ENCODE measurements around the gene ACSBG1. TPM values are rescaled to one million over a fixed set of nuclear protein-coding genes. Genes with fewer than 3 reads are reported as not detected.
"Not testable (repeated sequence)": the region's sequence is repeated elsewhere in the genome, so short reads cannot be mapped to it uniquely, and the experiment has no call there.

Gene ACSBG1
- total and polyA plus RNA-seq, 12 donors, result 1.9 to 42.3 (median 5.6) TPM

DNA sequence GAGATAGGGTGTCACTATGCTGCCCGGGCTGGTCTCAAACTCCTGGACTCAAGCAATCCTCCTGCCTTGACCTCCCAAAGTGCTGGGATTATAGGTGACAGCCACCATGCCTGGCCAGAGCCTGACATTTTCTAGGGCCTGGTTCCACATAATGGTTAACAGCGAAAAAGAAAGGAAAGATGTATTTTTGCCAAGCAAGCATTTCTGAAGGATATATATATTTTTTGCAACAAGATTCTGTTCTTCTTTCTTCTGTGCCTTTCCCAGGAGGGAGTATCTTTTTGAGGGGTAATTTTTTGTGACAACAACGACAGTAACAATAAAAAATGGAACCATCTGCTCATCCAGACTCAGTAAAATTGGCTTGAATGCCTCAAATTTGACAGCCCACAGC is 21.7 kb upstream of the ACSBG1 start:
- 82 to 89% (median 87%) methylated on average over 3 of the region's 3 CpGs for WGBS, 4 donors
- TF ChIP-seq POLR2A (IDR thresholded peaks at IDR 0.05), result no peak
- TF ChIP-seq, protein P1, sequence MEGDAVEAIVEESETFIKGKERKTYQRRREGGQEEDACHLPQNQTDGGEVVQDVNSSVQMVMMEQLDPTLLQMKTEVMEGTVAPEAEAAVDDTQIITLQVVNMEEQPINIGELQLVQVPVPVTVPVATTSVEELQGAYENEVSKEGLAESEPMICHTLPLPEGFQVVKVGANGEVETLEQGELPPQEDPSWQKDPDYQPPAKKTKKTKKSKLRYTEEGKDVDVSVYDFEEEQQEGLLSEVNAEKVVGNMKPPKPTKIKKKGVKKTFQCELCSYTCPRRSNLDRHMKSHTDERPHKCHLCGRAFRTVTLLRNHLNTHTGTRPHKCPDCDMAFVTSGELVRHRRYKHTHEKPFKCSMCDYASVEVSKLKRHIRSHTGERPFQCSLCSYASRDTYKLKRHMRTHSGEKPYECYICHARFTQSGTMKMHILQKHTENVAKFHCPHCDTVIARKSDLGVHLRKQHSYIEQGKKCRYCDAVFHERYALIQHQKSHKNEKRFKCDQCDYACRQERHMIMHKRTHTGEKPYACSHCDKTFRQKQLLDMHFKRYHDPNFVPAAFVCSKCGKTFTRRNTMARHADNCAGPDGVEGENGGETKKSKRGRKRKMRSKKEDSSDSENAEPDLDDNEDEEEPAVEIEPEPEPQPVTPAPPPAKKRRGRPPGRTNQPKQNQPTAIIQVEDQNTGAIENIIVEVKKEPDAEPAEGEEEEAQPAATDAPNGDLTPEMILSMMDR (IDR thresholded peaks at IDR 0.05), result no peak
- no peak overlapping the region for H3K4me3 ChIP-seq
- no peaks in the 10 kb centered on the region for H3K4me1 ChIP-seq (replicated peaks in 1 of 2)
- no peak overlapping the region for H3K27ac ChIP-seq
- no peaks in the 10 kb centered on the region for H3K36me3 ChIP-seq (replicated peaks in 1 of 2)
- no peaks in the 10 kb centered on the region for H3K9me3 ChIP-seq (replicated peaks in 1 of 3)
- intact Hi-C loops (cut with DNase I), result no loop called here
- H3K27me3 ChIP-seq, result no peaks in the 10 kb centered on the region
- no peak for DNase-seq

DNA sequence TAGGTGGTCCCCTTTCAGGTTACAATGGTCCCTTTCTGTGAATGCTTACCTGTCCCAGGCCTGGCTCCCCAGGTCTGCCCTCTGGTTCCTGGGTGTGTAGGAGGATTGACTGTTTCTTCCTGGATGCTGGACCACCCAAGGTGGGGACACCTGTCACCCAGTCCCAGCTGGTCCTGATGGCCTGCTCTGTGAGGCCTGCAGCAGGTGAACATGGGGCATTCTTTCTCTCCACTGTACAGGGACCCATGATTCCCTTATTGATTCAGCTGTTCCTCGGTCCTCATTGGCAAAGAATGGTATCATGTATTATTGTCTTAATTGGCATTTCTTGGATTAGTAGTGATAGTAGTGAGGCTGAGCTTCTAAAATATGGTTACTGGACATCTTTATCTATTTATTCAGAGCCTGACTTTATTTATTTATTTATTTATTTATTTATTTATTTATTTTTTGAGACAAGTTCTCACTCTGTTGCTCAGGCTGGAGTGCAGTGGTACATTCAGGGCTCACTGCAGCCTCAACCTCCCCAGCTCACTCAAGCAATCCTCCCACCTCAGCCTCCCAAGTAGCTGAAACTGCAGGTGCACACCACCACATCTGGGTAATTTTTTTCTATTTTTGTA is 21.2 kb upstream of the ACSBG1 start:
- Histone ChIP-seq H3K27me3 (no peaks in the 10 kb centered on the region), H3K4me1 (replicated peaks in 1 of 2) (no peaks in the 10 kb centered on the region), H3K4me3 (no peak overlapping the region), H3K27ac (no peak overlapping the region), H3K36me3 (replicated peaks in 1 of 2) (no peaks in the 10 kb centered on the region), H3K9me3 (replicated peaks in 1 of 3) (no peaks in the 10 kb centered on the region)
- TF ChIP-seq, protein P1 (IDR thresholded peaks at IDR 0.05), result no peak
- no peak for DNase-seq
- WGBS, 4 donors, result 82 to 100% (median 97%) methylated on average over 1 of the region's 1 CpG
- intact Hi-C loops (cut with DNase I), result no loop called here

DNA sequence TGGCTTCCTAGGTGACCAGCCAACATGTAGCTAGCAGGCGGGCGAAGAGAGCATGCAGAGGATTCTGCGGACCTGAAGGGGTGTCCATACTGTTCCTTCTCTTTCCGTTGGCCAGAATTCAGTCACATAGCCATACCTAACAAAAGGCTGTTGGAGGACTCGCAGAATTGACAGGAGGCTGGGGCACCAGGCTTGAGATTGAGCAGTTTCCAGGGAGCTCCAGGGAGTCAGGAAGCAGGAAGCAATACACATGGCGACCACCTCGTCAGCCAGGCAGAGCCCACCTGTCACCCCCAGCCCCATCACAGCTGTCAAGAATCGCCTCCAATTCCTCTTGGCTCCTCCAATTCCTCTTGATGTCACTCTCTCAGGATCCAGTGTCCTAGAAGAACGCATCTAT is 16.8 kb upstream of the ACSBG1 start:
- H3K36me3 ChIP-seq (replicated peaks in 1 of 2), result no peaks in the 10 kb centered on the region
- no peak overlapping the region for H3K4me3 ChIP-seq
- no peaks in the 10 kb centered on the region for H3K9me3 ChIP-seq (replicated peaks in 1 of 3)
- no peaks in the 10 kb centered on the region for H3K27me3 ChIP-seq
- 78 to 91% (median 86%) methylated on average over 6 to 9 of the region's 9 CpGs for WGBS, 4 donors
- no peak for DNase-seq
- H3K4me1 ChIP-seq (replicated peaks in 1 of 2), result no peaks in the 10 kb centered on the region
- intact Hi-C loops (cut with DNase I), result no loop called here
- H3K27ac ChIP-seq, result no peak overlapping the region
- no peak for TF ChIP-seq POLR2A (IDR thresholded peaks at IDR 0.05)
- TF ChIP-seq, protein P1 (IDR thresholded peaks at IDR 0.05), result no peak

DNA sequence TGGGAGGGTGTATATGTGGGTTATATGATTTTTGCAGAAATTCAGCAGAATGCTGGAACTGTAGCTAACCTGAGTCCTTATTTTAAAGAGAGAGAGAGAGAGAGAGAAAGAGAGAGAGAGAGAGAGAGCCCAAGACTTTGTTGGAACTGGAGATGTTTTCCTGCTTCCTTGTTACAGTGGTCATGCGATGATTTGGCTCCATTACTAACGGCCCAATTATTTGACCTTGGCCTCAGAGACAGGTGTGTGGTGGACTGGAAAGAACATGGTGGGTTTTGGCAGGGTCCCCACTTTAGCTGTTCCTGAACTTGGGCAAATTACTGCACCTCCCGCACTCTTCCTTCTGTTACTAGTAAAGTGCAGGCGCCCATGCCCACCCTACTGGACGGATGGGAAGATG is 14.8 kb upstream of the ACSBG1 start:
- WGBS, 4 donors, result 77 to 80% (median 80%) methylated on average over 5 of the region's 5 CpGs
- DNase-seq, result no peak
- no peak overlapping the region for H3K4me3 ChIP-seq
- H3K27me3 ChIP-seq, result no peaks in the 10 kb centered on the region
- intact Hi-C loops (cut with DNase I), result no loop called here
- H3K4me1 ChIP-seq (replicated peaks in 1 of 2), result no peaks in the 10 kb centered on the region
- no peaks in the 10 kb centered on the region for H3K36me3 ChIP-seq (replicated peaks in 1 of 2)
- no peak overlapping the region for H3K27ac ChIP-seq
- H3K9me3 ChIP-seq (replicated peaks in 1 of 3), result no peaks in the 10 kb centered on the region
- no peak for TF ChIP-seq POLR2A (IDR thresholded peaks at IDR 0.05)

DNA sequence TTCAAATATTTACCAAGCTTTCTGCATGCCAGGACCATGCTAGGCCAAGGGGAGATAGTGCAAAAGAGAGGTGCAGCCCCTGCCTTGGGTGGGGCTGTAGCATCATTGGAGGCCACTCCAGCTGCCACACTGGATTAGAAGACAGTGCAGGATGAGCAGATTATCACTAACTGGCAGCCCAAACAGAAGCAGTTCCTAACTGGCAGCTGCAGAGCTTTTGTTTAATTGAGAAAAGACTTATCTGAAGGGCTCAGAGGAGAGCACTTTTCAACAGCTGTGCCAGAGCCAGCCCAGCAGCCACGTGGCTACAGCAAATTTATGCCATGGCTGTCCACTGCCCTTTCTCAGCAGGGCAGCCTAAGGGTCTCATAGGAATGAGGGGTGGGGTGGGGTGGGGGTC is 13.5 kb upstream of the ACSBG1 start:
- 87 to 92% (median 88%) methylated on average over 1 of the region's 1 CpG; no CpG with 5 or more reads in 1 of the 4 donors for WGBS, 4 donors
- no peak for DNase-seq
- Histone ChIP-seq H3K36me3 (replicated peaks in 1 of 2) (no peaks in the 10 kb centered on the region), H3K4me1 (replicated peaks in 1 of 2) (no peaks in the 10 kb centered on the region), H3K4me3 (no peak overlapping the region), H3K27ac (no peak overlapping the region), H3K9me3 (replicated peaks in 1 of 3) (no peaks in the 10 kb centered on the region), H3K27me3 (no peaks in the 10 kb centered on the region)
- intact Hi-C loops (cut with DNase I), result no loop called here
- TF ChIP-seq, protein P1 (IDR thresholded peaks at IDR 0.05), result no peak
- no peak for TF ChIP-seq POLR2A (IDR thresholded peaks at IDR 0.05)

DNA sequence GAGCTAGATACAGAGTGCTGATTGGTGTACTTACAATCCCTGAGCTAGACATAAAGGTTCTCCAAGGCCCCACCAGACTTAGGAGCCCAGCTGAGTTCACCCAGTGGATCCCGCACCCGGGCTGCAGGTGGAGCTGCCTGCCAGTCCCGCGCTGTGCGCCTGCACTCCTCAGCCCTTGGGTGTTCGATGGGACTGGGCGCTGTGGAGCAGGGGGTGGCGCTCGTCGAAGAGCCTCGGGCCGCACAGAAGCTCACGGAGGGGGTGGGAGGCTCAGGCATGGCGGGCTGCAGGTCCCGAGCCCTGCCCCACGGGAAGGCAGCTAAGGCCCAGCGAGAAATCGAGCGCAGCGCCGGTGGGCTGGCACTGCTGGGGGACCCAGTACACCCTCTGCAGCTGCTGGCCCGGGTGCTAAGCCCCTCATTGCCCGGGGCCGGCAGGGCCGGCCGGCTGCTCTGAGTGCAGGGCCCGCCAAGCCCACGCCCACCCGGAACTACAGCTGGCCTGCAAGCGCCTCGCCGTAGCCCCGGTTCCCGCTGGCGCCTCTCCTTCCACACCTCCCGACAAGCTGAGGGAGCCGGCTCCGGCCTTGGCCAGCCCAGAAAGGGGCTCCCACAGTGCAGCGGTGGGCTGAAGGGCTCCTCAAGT is 11.7 kb upstream of the ACSBG1 start:
- DNase-seq; H3K27ac ChIP-seq; intact Hi-C loops (cut with DNase I); H3K27me3 ChIP-seq; H3K9me3 ChIP-seq (replicated peaks in 1 of 3); H3K4me3 ChIP-seq; H3K36me3 ChIP-seq (replicated peaks in 1 of 2); H3K4me1 ChIP-seq (replicated peaks in 1 of 2): not testable (repeated sequence)
- 93 to 99% (median 96%) methylated on average over 13 to 35 of the region's 39 CpGs for WGBS, 4 donors

DNA sequence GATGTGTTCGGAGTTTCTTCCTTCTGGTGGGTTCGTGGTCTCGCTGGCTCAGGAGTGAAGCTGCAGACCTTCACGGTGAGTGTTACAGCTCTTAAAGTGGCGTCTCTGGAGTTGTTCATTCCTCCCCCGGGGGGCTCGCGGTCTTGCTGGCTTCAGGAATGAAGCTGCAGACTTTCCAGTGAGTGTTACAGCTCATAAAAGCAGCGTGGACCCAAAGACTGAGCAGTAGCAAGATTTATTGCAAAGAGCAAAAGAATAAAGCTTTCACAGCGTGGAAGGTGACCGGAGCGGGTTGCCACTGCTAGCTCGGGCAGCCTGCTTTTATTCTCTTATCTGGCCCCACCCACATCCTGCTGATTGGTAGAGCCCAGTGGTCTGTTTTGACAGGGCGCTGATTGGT is 11.0 kb upstream of the ACSBG1 start:
- 78 to 89% (median 79%) methylated on average over 7 to 14 of the region's 14 CpGs for WGBS, 4 donors
- DNase-seq; intact Hi-C loops (cut with DNase I): not testable (repeated sequence)

More for the DNA sequence above, 11.0 kb upstream of the ACSBG1 start:
- not testable (repeated sequence) for H3K9me3 ChIP-seq (replicated peaks in 1 of 3); H3K4me3 ChIP-seq; H3K36me3 ChIP-seq (replicated peaks in 1 of 2); H3K27me3 ChIP-seq; H3K4me1 ChIP-seq (replicated peaks in 1 of 2); H3K27ac ChIP-seq
